Measurements from ENCODE around the gene TSSK3. TPM values are rescaled to one million over a fixed set of nuclear protein-coding genes. Genes with fewer than 3 reads are reported as not detected.

The TSSK3 gene
- total RNA-seq, 2 donors from 2014 or later = 1.2 to 1.9 TPM

- ATAC-seq (replicated peaks in 1 of 2) (no peak), DNase-seq (no peak)
- peaks cover 6% of the 10 kb centered on the region for H3K4me1 Mint-ChIP-seq (ENCODE audit: low read depth)
These were observed 42.6 kb downstream of the TSSK3 start for GRCh38 chr1:32404946-32405345.

GRCh38 chr1:32405672-32406467 lies 43.5 kb downstream of the TSSK3 start:
- Mint-ChIP-seq H3K9me3 (no peaks in the 10 kb centered on the region), H3K36me3 (ENCODE audit: insufficient read depth in 2 of 2) (no peaks in the 10 kb centered on the region), H3K27ac (no peak overlapping the region), H3K4me1 (ENCODE audit: low read depth) (peaks cover 2% of the 10 kb centered on the region), H3K4me3 (no peak overlapping the region), H3K27me3 (ENCODE audit: low read depth) (no peaks in the 10 kb centered on the region)
- ATAC-seq (replicated peaks in 1 of 2) = no peak
- DNase-seq = no peak

More at GRCh38 chr1:32404946-32405345, 42.6 kb downstream of the TSSK3 start:
- Mint-ChIP-seq H3K27ac (no peak overlapping the region), H3K36me3 (ENCODE audit: insufficient read depth in 2 of 2) (no peaks in the 10 kb centered on the region), H3K27me3 (ENCODE audit: low read depth) (no peaks in the 10 kb centered on the region), H3K9me3 (no peaks in the 10 kb centered on the region), H3K4me3 (no peak overlapping the region)

GRCh38 chr1:32406629-32407111 lies 44.3 kb downstream of the TSSK3 start:
- Mint-ChIP-seq H3K4me1 (ENCODE audit: low read depth) (no peaks in the 10 kb centered on the region), H3K4me3 (no peak overlapping the region), H3K36me3 (ENCODE audit: insufficient read depth in 2 of 2) (no peaks in the 10 kb centered on the region), H3K27me3 (ENCODE audit: low read depth) (no peaks in the 10 kb centered on the region), H3K9me3 (no peaks in the 10 kb centered on the region), H3K27ac (no peak overlapping the region)
- DNase-seq (no peak), ATAC-seq (replicated peaks in 1 of 2) (no peak)

- H3K36me3 Mint-ChIP-seq (ENCODE audit: insufficient read depth in 2 of 2) = no peaks in the 10 kb centered on the region
- H3K27ac Mint-ChIP-seq = no peak overlapping the region
- H3K27me3 Mint-ChIP-seq (ENCODE audit: low read depth) = no peaks in the 10 kb centered on the region
- peaks cover 4% of the 10 kb centered on the region for H3K4me1 Mint-ChIP-seq (ENCODE audit: low read depth)
- H3K9me3 Mint-ChIP-seq = no peaks in the 10 kb centered on the region
- DNase-seq (no peak), ATAC-seq (replicated peaks in 1 of 2) (no peak)
- H3K4me3 Mint-ChIP-seq = no peak overlapping the region
These were observed 48.9 kb downstream of the TSSK3 start for GRCh38 chr1:32411261-32411660.

GRCh38 chr1:32413507-32414185 lies 51.3 kb downstream of the TSSK3 start:
- H3K4me3 Mint-ChIP-seq = no peak overlapping the region
- H3K4me1 Mint-ChIP-seq (ENCODE audit: low read depth) = peaks cover 4% of the 10 kb centered on the region
- no peak overlapping the region for H3K27ac Mint-ChIP-seq
- DNase-seq (peak; percentile 76 to 80), ATAC-seq (replicated peaks in 1 of 2) (peak; percentile 86)
- no peaks in the 10 kb centered on the region for H3K27me3 Mint-ChIP-seq (ENCODE audit: low read depth)
- H3K9me3 Mint-ChIP-seq = no peaks in the 10 kb centered on the region
- H3K36me3 Mint-ChIP-seq (ENCODE audit: insufficient read depth in 2 of 2) = no peaks in the 10 kb centered on the region

Other genes starting within 250 kb of the TSSK3 start
- gene TXLNA, start 182.9 kb upstream of the TSSK3 start, total RNA-seq = 100 to 1,000 TPM in 1 of 2 donors, 10 to 100 TPM in 1; 97.1 to 113 TPM
- 10 to 100 TPM; 20.0 to 24.6 TPM for gene CCDC28B, start 161.9 kb upstream of the TSSK3 start, total RNA-seq
- 1 to 10 TPM; 3.7 to 4.6 TPM for gene IQCC, start 156.9 kb upstream of the TSSK3 start, total RNA-seq
- under 1 TPM in 1 of 2 donors, not detected in 1; 0.21 TPM for gene DCDC2B, start 153.4 kb upstream of the TSSK3 start, total RNA-seq
- 10 to 100 TPM in 1 of 2 donors, 1 to 10 TPM in 1; 9.8 to 10.5 TPM for gene TMEM234, start 140.2 kb upstream of the TSSK3 start, total RNA-seq
- 100 to 1,000 TPM; 241 to 276 TPM for gene EIF3I, start 140.1 kb upstream of the TSSK3 start, total RNA-seq
- 1 to 10 TPM; 1.6 to 1.9 TPM for gene FAM167B, start 115.3 kb upstream of the TSSK3 start, total RNA-seq
- 100 to 1,000 TPM; 227 to 254 TPM for gene LCK, start 111.3 kb upstream of the TSSK3 start, total RNA-seq
- 100 to 1,000 TPM; 149 to 157 TPM for gene HDAC1, start 70.5 kb upstream of the TSSK3 start, total RNA-seq
- 10 to 100 TPM; 12.3 to 14.9 TPM for gene MARCKSL1, start 26.3 kb upstream of the TSSK3 start, total RNA-seq
- gene FAM229A, start 54 bp upstream of the TSSK3 start, total RNA-seq = 10 to 100 TPM in 1 of 2 donors, 1 to 10 TPM in 1; 9.2 to 14.0 TPM
- gene BSDC1, start 31.9 kb downstream of the TSSK3 start, total RNA-seq = 10 to 100 TPM; 50.6 to 67.7 TPM
- not detected for gene ZBTB8B, start 102.5 kb downstream of the TSSK3 start, total RNA-seq
- gene ZBTB8A, start 176.9 kb downstream of the TSSK3 start, total RNA-seq = 1 to 10 TPM in 1 of 2 donors, under 1 TPM in 1; 0.56 to 1.8 TPM